Right lobe of liver (tissue), 6 donors: ENCODE data around the gene UNC5C. TPM values are rescaled to one million over a fixed set of nuclear protein-coding genes. Genes with fewer than 3 reads are reported as not detected.

Experiments
- ATAC-seq, 4 donors: fragments of 200-7000 bp; cut with Tn5 transposase; one replicate each; pipeline ENCODE4 v1.9.1; 2020; ENCODE audit warnings: mild to moderate bottlenecking in 4 of 4, moderate library complexity in 4 of 4
- DNase-seq, 3 donors: peaks; one replicate each; pipeline ENCODE4 v3.0.0-alpha.2; 2020
- H3K27ac ChIP-seq, 3 donors: fragments of 200-600 bp; one replicate each; pipeline ENCODE4 v1.8.0; 2022
- H3K27me3 ChIP-seq, 2 donors: fragments of 200-600 bp; one replicate each; pipeline ENCODE4 v1.8.0; 2022
- H3K36me3 ChIP-seq, 4 donors: fragments of 200-600 bp; sonication (generic) in 1 of 4; one replicate each; pipeline versions ENCODE4 v1.5.1 to v1.8.0; 2017 to 2022; ENCODE audit warnings: control low read depth in 1 of 4
- H3K4me1 ChIP-seq, 4 donors: fragments of 200-600 bp; sonication (generic) in 1 of 4; one replicate each; pipeline versions ENCODE4 v1.5.1 to v1.8.0; 2017 to 2022; ENCODE audit warnings: control low read depth in 1 of 4
- H3K4me3 ChIP-seq, 3 donors: fragments of 200-600 bp; one replicate each; pipeline ENCODE4 v1.8.0; 2022
- H3K9me3 ChIP-seq, 4 donors: fragments of 200-600 bp; sonication (generic) in 1 of 4; one replicate each; pipeline versions ENCODE4 v1.5.1 to v1.8.0; 2017 to 2022; ENCODE audit warnings: control low read depth in 1 of 4
- CTCF ChIP-seq, 4 donors: fragments of 200-600 bp in 3 of 4; fragments of 450-650 bp in 1 of 4; IDR thresholded peaks; one replicate each; pipeline versions ENCODE4 v1.5.1 to v1.8.0; 2016 to 2022; ENCODE audit warnings: antibody characterized with exemption in 4 of 4, mild to moderate bottlenecking in 2 of 4
- POLR2A ChIP-seq: fragments of 450-650 bp; IDR thresholded peaks from one replicate; pipeline ENCODE4 v1.6.1; 2017; ENCODE audit warnings: antibody characterized with exemption, mild to moderate bottlenecking
- WGBS: methylation state at CpG from one replicate; pipeline ENCODE4 v1.1.6; 2018; ENCODE audit warnings: low coverage, low lambda C conversion rate; ENCODE audit not compliant: insufficient coverage; ENCODE audit errors: missing lambda C conversion rate; 5-methylcytosine and 5-hydroxymethylcytosine counted together
- intact Hi-C, 2 donors: fragments of 100-400 bp; cut with DNase I; formaldehyde crosslinking; loops; one replicate each; pipeline versions ENCODE4 v1.11.2 to v1.14.1; 2022
- total RNA-seq, 6 experiments: library from RNA; depleted of rRNA in 2 of 6; stranded (reverse); fragments of >200 nt in 2 of 6; fragmentation: NEBNext Ultra II Directional in 3 of 6; extraction: Animal tissue kit (Norgen Biotek cat#: 25700) in 3 of 6; gene quantifications; one replicate each; pipeline versions ENCODE4 v1.1.0 to v1.2.4, GENCODE V29; 2016 to 2023
- donor health status: DM: no; HTN: yes; CAD: no.
- donor health status: DM: no; HTN: no; CAD: no.
- donor health status: DM: no; HTN: no; CAD: no.
- donor health status: DM: no; HTN: yes; CAD: no.
- donor health status: DM: no; HTN: yes; CAD: no.

Gene UNC5C
- total RNA-seq, 6 experiments from 2014 or later: 0.50 to 0.71 (median 0.63) TPM

GRCh38 chr4:95556207-95556859 is 7.6 kb upstream of the UNC5C start:
- no peaks in the 10 kb centered on the region for H3K4me1 ChIP-seq
- 33% methylated on average over 4 of the region's 4 CpGs for WGBS
- no peak overlapping the region for H3K4me3 ChIP-seq
- no peaks in the 10 kb centered on the region for H3K9me3 ChIP-seq
- TF ChIP-seq CTCF (IDR thresholded peaks at IDR 0.05) (no peak), POLR2A (no peak)
- no peaks in the 10 kb centered on the region for H3K36me3 ChIP-seq
- ATAC-seq (no peak), DNase-seq (no peak)
- no peak overlapping the region for H3K27ac ChIP-seq
- peaks cover 0 to 10% of the 10 kb centered on the region in 2 donors for H3K27me3 ChIP-seq
- intact Hi-C loops: no loop called here

- Histone ChIP-seq H3K4me3 (no peak overlapping the region), H3K27me3 (peaks cover 0 to 10% of the 10 kb centered on the region in 2 donors), H3K9me3 (no peaks in the 10 kb centered on the region), H3K36me3 (no peaks in the 10 kb centered on the region), H3K27ac (no peak overlapping the region), H3K4me1 (peaks cover 0 to 12% (median 0%) of the 10 kb centered on the region in 4 donors)
- no peak for TF ChIP-seq CTCF (IDR thresholded peaks at IDR 0.05)
- no peak for TF ChIP-seq POLR2A
- DNase-seq (no peak), ATAC-seq (no peak)
- intact Hi-C loops: no loop called here
- WGBS: 37% methylated on average over 4 of the region's 4 CpGs
Observed at GRCh38 chr4:95552942-95553550, 4.3 kb upstream of the UNC5C start.

GRCh38 chr4:95551653-95552052 is 2.9 kb upstream of the UNC5C start:
- Histone ChIP-seq H3K4me1 (peaks cover 0 to 13% (median 0%) of the 10 kb centered on the region in 4 donors), H3K4me3 (no peak overlapping the region), H3K36me3 (no peaks in the 10 kb centered on the region), H3K9me3 (no peaks in the 10 kb centered on the region), H3K27me3 (peaks cover 0 to 10% of the 10 kb centered on the region in 2 donors), H3K27ac (no peak overlapping the region)
- intact Hi-C loops: no loop called here
- ATAC-seq (no peak), DNase-seq (no peak)
- 26% methylated on average over 2 of the region's 2 CpGs for WGBS
- TF ChIP-seq POLR2A (no peak), CTCF (IDR thresholded peaks at IDR 0.05) (no peak)

- Histone ChIP-seq H3K36me3 (no peaks in the 10 kb centered on the region), H3K4me1 (peaks cover 0 to 13% (median 0%) of the 10 kb centered on the region in 4 donors), H3K9me3 (no peaks in the 10 kb centered on the region), H3K27ac (peak overlapping the region in 1 of 3 donors; percentile 26), H3K4me3 (peak overlapping the region in 2 of 3 donors; percentile 44 to 53), H3K27me3 (peaks cover 0 to 10% of the 10 kb centered on the region in 2 donors)
- ATAC-seq (no peak), DNase-seq (no peak)
- TF ChIP-seq POLR2A (no peak), CTCF (IDR thresholded peaks at IDR 0.05) (no peak)
- intact Hi-C loops: no loop called here
- WGBS: 27% methylated on average over 6 of the region's 6 CpGs
Observed at GRCh38 chr4:95550115-95550987, 1.6 kb upstream of the UNC5C start.
